K562 (cell line): ENCODE measurements around the gene BANF2. TPM values are rescaled to one million over a fixed set of nuclear protein-coding genes. Genes with fewer than 3 reads are reported as not detected.

Experiments
- ATAC-seq: fragments of 200-7000 bp; cut with Tn5 transposase; 3 replicates; pipeline ENCODE4 v1.9.1; 2020; ENCODE audit warnings: moderate library complexity
- BruUV-seq: library from RNA; stranded (reverse); fragments of 400-500 nt; replicated peaks from 2 replicates; lab custom pipeline; 2021; lab: Mats Ljungman, UMichigan
- CTCF ChIA-PET: fragments of 300-600 bp; formaldehyde crosslinking; extraction: SDS; loops from one replicate; lab custom pipeline; 2021; ENCODE audit warnings: low intra/inter-chr PET ratio; lab: Yijun Ruan, JAX
- POLR2A ChIA-PET: fragments of 300-600, 350-650 bp; sonication (Branson Sonifier 250); formaldehyde crosslinking; extraction: SDS; loops from one replicate; lab custom pipeline; 2021; ENCODE audit warnings: antibody characterized with exemption, inconsistent platforms; lab: Yijun Ruan, JAX
- DNase-seq, 4 experiments: peaks; one replicate each; pipeline versions ENCODE4 v3.0.0 to v3.0.0-alpha.2; 2011 to 2018; ENCODE audit warnings: low spot score in 3 of 4, mixed read lengths in 3 of 4; ENCODE audit errors: extremely low read depth in 1 of 4
- FAIRE-seq: peaks from 2 replicates; lab custom pipeline; 2011; peaks lifted over from hg19 to GRCh38; lab: Jason Lieb, UNC
- H2AFZ ChIP-seq: 2 replicates; pipeline ENCODE4 v1.6.0; 2011; ENCODE audit warnings: low read depth, low read length, control low read depth, inconsistent platforms
- H3K27ac ChIP-seq: fragments of 200-600 bp; 3 replicates; pipeline ENCODE4 v1.8.0; 2011; ENCODE audit warnings: low read depth, mild to moderate bottlenecking, control low read depth, inconsistent platforms, low read length, moderate library complexity, mixed read lengths; ENCODE audit errors: extremely low read depth
- H3K27me3 ChIP-seq, 2 experiments: fragments of 300-600 bp in 1 of 2; 2 replicates in 1 of 2; 3 replicates in 1 of 2; pipeline versions ENCODE4 v1.6.0 to v1.8.0; 2011; ENCODE audit warnings: inconsistent platforms in 2 of 2, low read length in 2 of 2, mild to moderate bottlenecking in 1 of 2, mixed read lengths in 1 of 2, moderate library complexity in 1 of 2; ENCODE audit not compliant: control insufficient read depth in 2 of 2, insufficient read depth in 2 of 2
- H3K36me3 ChIP-seq: fragments of 300-600 bp; 3 replicates; pipeline ENCODE4 v1.8.0; 2011; ENCODE audit warnings: mild to moderate bottlenecking, low read length, inconsistent platforms; ENCODE audit not compliant: control insufficient read depth, insufficient read depth
- H3K4me1 ChIP-seq, 2 experiments: fragments of 200-600 bp in 1 of 2; replicated peaks in 1 of 2; 2 replicates in 1 of 2; 3 replicates in 1 of 2; pipeline versions ENCODE4 v1.5.1 to v1.8.0; 2011; ENCODE audit warnings: inconsistent platforms in 2 of 2, low read length in 2 of 2, mild to moderate bottlenecking in 1 of 2, mixed read lengths in 1 of 2, moderate library complexity in 1 of 2; ENCODE audit not compliant: control insufficient read depth in 2 of 2, insufficient read depth in 2 of 2
- H3K4me2 ChIP-seq: 2 replicates; pipeline ENCODE4 v1.6.1; 2011; ENCODE audit warnings: low read length, control low read depth, inconsistent platforms, mixed read lengths; ENCODE audit not compliant: insufficient read depth
- H3K4me3 ChIP-seq: fragments of 200-600 bp; sonication (generic), shearing (Covaris generic); 2 replicates; pipeline ENCODE4 v1.5.1; 2016; ENCODE audit warnings: control low read depth, inconsistent platforms
- H3K79me2 ChIP-seq: fragments of 200-600 bp; 3 replicates; pipeline ENCODE4 v1.8.0; 2011; ENCODE audit warnings: low read length, inconsistent platforms; ENCODE audit not compliant: control insufficient read depth, insufficient read depth
- H3K9ac ChIP-seq, 2 experiments: 2 replicates each; pipeline versions ENCODE4 v1.6.0 to v1.6.1; 2011; ENCODE audit warnings: low read depth in 2 of 2, low read length in 2 of 2, control low read depth in 1 of 2, inconsistent platforms in 1 of 2, mild to moderate bottlenecking in 1 of 2, mixed read lengths in 1 of 2; ENCODE audit not compliant: insufficient read depth in 1 of 2
- H3K9me1 ChIP-seq: one replicate; pipeline ENCODE4 v1.6.0; 2011; ENCODE audit warnings: inconsistent platforms, mild to moderate bottlenecking, low read length, moderate library complexity; ENCODE audit not compliant: control insufficient read depth, insufficient read depth
- H3K9me3 ChIP-seq: replicated peaks from 2 replicates; pipeline ENCODE4 v1.5.1; 2011; ENCODE audit warnings: low read depth, low read length, inconsistent platforms; ENCODE audit not compliant: control insufficient read depth, insufficient read depth
- H4K20me1 ChIP-seq: replicated peaks from 2 replicates; pipeline ENCODE4 v1.6.1; 2011; ENCODE audit warnings: low read length, inconsistent platforms, mixed read lengths; ENCODE audit not compliant: control insufficient read depth, insufficient read depth
- ETV5 ChIP-seq: sonication (generic); formaldehyde crosslinking; IDR thresholded peaks from 2 replicates; pipeline ENCODE4 v1.4.0; 2020; ENCODE audit warnings: low read depth, mild to moderate bottlenecking, missing genetic modification reagents
- FOS ChIP-seq: IDR thresholded peaks from 3 replicates; pipeline ENCODE4 v1.6.1; 2011; ENCODE audit not compliant: insufficient read length; ENCODE audit errors: extremely low read depth
- HMG20A ChIP-seq: fragments of 450-650 bp; formaldehyde crosslinking; conservative IDR thresholded peaks from 2 replicates; pipeline ENCODE4 v1.4.0; 2020; ENCODE audit warnings: mild to moderate bottlenecking, mixed read lengths
- ILF3 ChIP-seq: fragments of 450-650 bp; IDR thresholded peaks from 2 replicates; pipeline ENCODE4 v1.6.1; 2018; ENCODE audit warnings: antibody characterized with exemption, mild to moderate bottlenecking, moderate library complexity, borderline replicate concordance
- KLF6 ChIP-seq: fragments of 250-450 bp; sonication (Bioruptor Pico); IDR thresholded peaks from 2 replicates; pipeline ENCODE4 v1.4.0; 2020; ENCODE audit warnings: mild to moderate bottlenecking, moderate library complexity, borderline replicate concordance
- MAFG ChIP-seq: fragments of 450-650 bp; conservative IDR thresholded peaks from 2 replicates; pipeline ENCODE4 v1.6.1; 2016; ENCODE audit warnings: missing genetic modification characterization, missing compliant biosample characterization
- MEF2A ChIP-seq: IDR thresholded peaks from 2 replicates; pipeline ENCODE4 v1.6.1; 2011; ENCODE audit warnings: low read depth, mild to moderate bottlenecking, low read length, moderate library complexity; ENCODE audit not compliant: control insufficient read depth
- NFRKB ChIP-seq: fragments of 450-650 bp; IDR thresholded peaks from 2 replicates; pipeline ENCODE4 v1.6.1; 2016; ENCODE audit warnings: low read depth
- NRF1 ChIP-seq, 2 experiments: fragments of 450-650 bp; IDR thresholded peaks in 1 of 2; conservative IDR thresholded peaks in 1 of 2; 2 replicates each; pipeline ENCODE4 v1.6.1; 2014; ENCODE audit warnings: mild to moderate bottlenecking in 2 of 2
- SP2 ChIP-seq: IDR thresholded peaks from 2 replicates; pipeline ENCODE4 v1.6.1; 2011; ENCODE audit warnings: mild to moderate bottlenecking, low read depth, low read length, moderate library complexity; ENCODE audit not compliant: poor library complexity, severe bottlenecking; ENCODE audit errors: extremely low read depth
- YBX1 ChIP-seq: fragments of 450-650 bp; IDR thresholded peaks from 2 replicates; pipeline ENCODE4 v1.7.1; 2016; ENCODE audit warnings: mild to moderate bottlenecking
- ZNF174 ChIP-seq: fragments of 250-450 bp; sonication (Bioruptor Pico); IDR thresholded peaks from 2 replicates; pipeline ENCODE4 v1.4.0; 2020; ENCODE audit warnings: mild to moderate bottlenecking
- ZNF184 ChIP-seq: sonication (generic); formaldehyde crosslinking; IDR thresholded peaks from 2 replicates; pipeline ENCODE4 v1.5.0; 2020; ENCODE audit warnings: missing genetic modification reagents
- WGBS: fragments of 100-300 bp; shearing (Covaris generic); methylation state at CpG from one replicate; pipeline ENCODE4 v1.1.6; 2016; ENCODE audit warnings: low coverage, mixed read lengths; ENCODE audit not compliant: insufficient coverage; ENCODE audit errors: missing lambda C conversion rate; 5-methylcytosine and 5-hydroxymethylcytosine counted together
- in situ Hi-C: fragments of 300-500 bp; cut with MboI; formaldehyde crosslinking; loops from 4 replicates; pipeline ENCODE4 v1.15.0; 2018; ENCODE audit warnings: inconsistent platforms, mixed read lengths
- intact Hi-C: fragments of 100-400 bp; cut with micrococcal nuclease; formaldehyde crosslinking; loops from 2 replicates; pipeline ENCODE4 v1.14.2; 2022
- polyA plus RNA-seq, 8 experiments: library from polyadenylated mRNA; depleted of rRNA in 4 of 8; stranded (reverse) in 5 of 8; unstranded in 3 of 8; fragments of >200 nt; fragmentation: Nextera tagmentation in 2 of 8; fragmentation: Illumina TruSeq in 1 of 8; extraction: Ambion mirVana in 2 of 8; extraction: Trizol in 1 of 8; gene quantifications; 2 replicates each; pipeline versions ENCODE4 v1.2.1 to v1.2.3, GENCODE V29; 2011 to 2014; ENCODE audit warnings: inconsistent platforms in 1 of 8, missing spikeins in 1 of 8
- total RNA-seq, 7 experiments: library from RNA; depleted of rRNA in 6 of 7; stranded (reverse); fragments of >200 nt in 6 of 7; fragmentation: Illumina TruSeq in 2 of 7; extraction: Trizol in 2 of 7; gene quantifications; 2 replicates each; pipeline versions ENCODE4 v1.2.1 to v1.2.3, GENCODE V29; 2011 to 2021; ENCODE audit warnings: low replicate concordance in 1 of 7
- TF ChIP-seq, protein P1 (sequence below): fragments of 450-650 bp; formaldehyde crosslinking; conservative IDR thresholded peaks from 2 replicates; pipeline ENCODE4 v1.4.0; 2022; ENCODE audit warnings: mild to moderate bottlenecking, missing genetic modification characterization
- TF ChIP-seq, protein P2 (sequence below): sonication (generic); formaldehyde crosslinking; IDR thresholded peaks from 2 replicates; pipeline ENCODE4 v1.8.1; 2023; ENCODE audit warnings: mild to moderate bottlenecking, missing genetic modification reagents
- TF ChIP-seq, protein P3 (sequence below): fragments of 450-650 bp; IDR thresholded peaks from 2 replicates; pipeline ENCODE4 v1.6.1; 2016; ENCODE audit warnings: low read depth, mild to moderate bottlenecking, moderate library complexity
- TF ChIP-seq, protein P4 (sequence below): fragments of 450-650 bp; formaldehyde crosslinking; IDR thresholded peaks from 2 replicates; pipeline ENCODE4 v1.4.0; 2022; ENCODE audit warnings: missing genetic modification characterization

Gene BANF2
- total and polyA plus RNA-seq, 9 of the 15 experiments (the other 6 are each of a cell fraction or from before 2014, with no cell fraction given) = not detected

DNA sequence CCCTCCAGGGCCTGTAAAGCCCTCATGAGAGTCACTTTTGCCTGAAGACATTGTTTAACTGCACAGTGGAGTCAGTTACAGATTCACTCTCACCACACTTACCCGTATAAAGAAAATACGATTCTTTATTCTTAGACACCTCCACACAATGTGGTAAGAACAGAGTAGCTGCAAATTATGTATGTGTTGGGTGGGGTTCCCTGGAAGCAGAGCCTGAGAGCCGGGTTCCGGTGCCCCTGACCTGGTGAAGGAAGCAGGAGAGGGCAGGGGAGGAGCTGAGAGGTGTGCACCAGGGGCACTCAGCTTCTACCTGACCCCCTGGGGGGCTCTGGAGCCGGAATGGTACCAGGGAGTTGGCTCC, 11.5 kb downstream of the BANF2 start (continued):
- no peak for TF ChIP-seq NRF1 (conservative IDR thresholded peaks at IDR 0.05 in 1 of 2, IDR thresholded peaks at IDR 0.05 in 1 of 2)
- no peak for TF ChIP-seq HMG20A (CRISPR knock-in tag)
- no peak for TF ChIP-seq NFRKB
- no peak for TF ChIP-seq ETV5 (CRISPR knock-in tag)
- TF ChIP-seq SP2 = no peak
- TF ChIP-seq, protein P1, sequence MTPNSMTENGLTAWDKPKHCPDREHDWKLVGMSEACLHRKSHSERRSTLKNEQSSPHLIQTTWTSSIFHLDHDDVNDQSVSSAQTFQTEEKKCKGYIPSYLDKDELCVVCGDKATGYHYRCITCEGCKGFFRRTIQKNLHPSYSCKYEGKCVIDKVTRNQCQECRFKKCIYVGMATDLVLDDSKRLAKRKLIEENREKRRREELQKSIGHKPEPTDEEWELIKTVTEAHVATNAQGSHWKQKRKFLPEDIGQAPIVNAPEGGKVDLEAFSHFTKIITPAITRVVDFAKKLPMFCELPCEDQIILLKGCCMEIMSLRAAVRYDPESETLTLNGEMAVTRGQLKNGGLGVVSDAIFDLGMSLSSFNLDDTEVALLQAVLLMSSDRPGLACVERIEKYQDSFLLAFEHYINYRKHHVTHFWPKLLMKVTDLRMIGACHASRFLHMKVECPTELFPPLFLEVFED (CRISPR knock-in tag) = no peak
- TF ChIP-seq MAFG = no peak
- TF ChIP-seq MEF2A = no peak

DNA sequence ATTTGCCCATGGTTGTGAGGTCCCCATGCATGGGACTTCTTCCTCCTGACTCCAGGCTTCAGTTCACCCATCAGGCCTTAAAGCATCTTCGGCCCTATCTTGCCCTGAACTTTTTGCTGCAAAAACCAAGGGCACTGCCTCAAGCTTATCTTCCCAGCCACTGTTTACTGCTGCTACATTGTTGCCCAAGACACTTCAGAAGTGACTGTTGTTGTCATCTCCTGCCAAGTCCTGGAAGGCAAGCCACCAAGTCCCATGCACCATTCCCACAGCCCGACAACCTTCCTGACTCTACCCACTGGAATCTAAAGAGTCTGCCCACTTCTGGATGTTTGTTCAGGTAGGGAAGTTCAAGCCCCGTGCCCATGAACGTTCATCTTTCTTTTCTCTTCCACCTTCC, 12.4 kb downstream of the BANF2 start:
- H3K9ac ChIP-seq = no peak overlapping the region
- no peak overlapping the region for H3K4me2 ChIP-seq
- no peak overlapping the region for H3K4me3 ChIP-seq
- in situ Hi-C loops (no loop called here), intact Hi-C loops (no loop called here)
- ChIA-PET CTCF (no interaction called here), POLR2A (no interaction called here)
- H3K4me1 ChIP-seq = peaks cover 0 to 6% of the 10 kb centered on the region in 2 experiments; a peak in 3 of 5 replicates
- WGBS = 3% methylated on average over 4 of the region's 4 CpGs
- no peaks in the 10 kb centered on the region for H3K9me1 ChIP-seq
- H3K79me2 ChIP-seq = no peaks in the 10 kb centered on the region
- H3K36me3 ChIP-seq = no peaks in the 10 kb centered on the region
- no peak overlapping the region for H3K27ac ChIP-seq
- BruUV-seq = no TSS peak
- no peak overlapping the region for H2AFZ ChIP-seq
- H4K20me1 ChIP-seq = no peaks in the 10 kb centered on the region
- DNase-seq (no peak), ATAC-seq (no peak), FAIRE-seq (no peak)
- no peaks in the 10 kb centered on the region for H3K9me3 ChIP-seq
- peaks cover 0 to 43% of the 10 kb centered on the region in 2 experiments; a peak in 3 of 5 replicates for H3K27me3 ChIP-seq
- TF ChIP-seq, protein P2, sequence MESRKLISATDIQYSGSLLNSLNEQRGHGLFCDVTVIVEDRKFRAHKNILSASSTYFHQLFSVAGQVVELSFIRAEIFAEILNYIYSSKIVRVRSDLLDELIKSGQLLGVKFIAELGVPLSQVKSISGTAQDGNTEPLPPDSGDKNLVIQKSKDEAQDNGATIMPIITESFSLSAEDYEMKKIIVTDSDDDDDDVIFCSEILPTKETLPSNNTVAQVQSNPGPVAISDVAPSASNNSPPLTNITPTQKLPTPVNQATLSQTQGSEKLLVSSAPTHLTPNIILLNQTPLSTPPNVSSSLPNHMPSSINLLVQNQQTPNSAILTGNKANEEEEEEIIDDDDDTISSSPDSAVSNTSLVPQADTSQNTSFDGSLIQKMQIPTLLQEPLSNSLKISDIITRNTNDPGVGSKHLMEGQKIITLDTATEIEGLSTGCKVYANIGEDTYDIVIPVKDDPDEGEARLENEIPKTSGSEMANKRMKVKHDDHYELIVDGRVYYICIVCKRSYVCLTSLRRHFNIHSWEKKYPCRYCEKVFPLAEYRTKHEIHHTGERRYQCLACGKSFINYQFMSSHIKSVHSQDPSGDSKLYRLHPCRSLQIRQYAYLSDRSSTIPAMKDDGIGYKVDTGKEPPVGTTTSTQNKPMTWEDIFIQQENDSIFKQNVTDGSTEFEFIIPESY = no peak
- no peak for TF ChIP-seq FOS
- TF ChIP-seq KLF6 (CRISPR knock-in tag) = no peak
- TF ChIP-seq YBX1 = no peak
- TF ChIP-seq ILF3 = no peak
- TF ChIP-seq, protein P3, sequence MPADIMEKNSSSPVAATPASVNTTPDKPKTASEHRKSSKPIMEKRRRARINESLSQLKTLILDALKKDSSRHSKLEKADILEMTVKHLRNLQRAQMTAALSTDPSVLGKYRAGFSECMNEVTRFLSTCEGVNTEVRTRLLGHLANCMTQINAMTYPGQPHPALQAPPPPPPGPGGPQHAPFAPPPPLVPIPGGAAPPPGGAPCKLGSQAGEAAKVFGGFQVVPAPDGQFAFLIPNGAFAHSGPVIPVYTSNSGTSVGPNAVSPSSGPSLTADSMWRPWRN = no peak
- TF ChIP-seq ZNF184 (CRISPR knock-in tag) = no peak
- TF ChIP-seq, protein P4, sequence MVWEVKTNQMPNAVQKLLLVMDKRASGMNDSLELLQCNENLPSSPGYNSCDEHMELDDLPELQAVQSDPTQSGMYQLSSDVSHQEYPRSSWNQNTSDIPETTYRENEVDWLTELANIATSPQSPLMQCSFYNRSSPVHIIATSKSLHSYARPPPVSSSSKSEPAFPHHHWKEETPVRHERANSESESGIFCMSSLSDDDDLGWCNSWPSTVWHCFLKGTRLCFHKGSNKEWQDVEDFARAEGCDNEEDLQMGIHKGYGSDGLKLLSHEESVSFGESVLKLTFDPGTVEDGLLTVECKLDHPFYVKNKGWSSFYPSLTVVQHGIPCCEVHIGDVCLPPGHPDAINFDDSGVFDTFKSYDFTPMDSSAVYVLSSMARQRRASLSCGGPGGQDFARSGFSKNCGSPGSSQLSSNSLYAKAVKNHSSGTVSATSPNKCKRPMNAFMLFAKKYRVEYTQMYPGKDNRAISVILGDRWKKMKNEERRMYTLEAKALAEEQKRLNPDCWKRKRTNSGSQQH = no peak
- no peak for TF ChIP-seq ZNF174 (CRISPR knock-in tag)
